ENCODE results near the gene LYRM9. TPM values are rescaled to one million over a fixed set of nuclear protein-coding genes. Genes with fewer than 3 reads are reported as not detected.

The LYRM9 gene
- polyA plus RNA-seq, 1 of the 3 experiments (the other 2 are of a cell fraction), result 4.6 TPM

- Histone ChIP-seq H4K20me1 (ENCODE audit: insufficient read depth) (no peaks in the 10 kb centered on the region), H2AFZ (ENCODE audit: low read depth) (no peak overlapping the region), H3K79me2 (ENCODE audit: insufficient read depth) (no peaks in the 10 kb centered on the region), H3K4me3 (ENCODE audit: low read depth in 2 of 2, low read length in 1 of 2) (no peak overlapping the region), H3K9me3 (no peaks in the 10 kb centered on the region), H3K27ac (ENCODE audit: low read depth in 2 of 2, low read length in 1 of 2) (no peak overlapping the region), H3K9me2 (no peaks in the 10 kb centered on the region), H3K4me1 (ENCODE audit: control insufficient read depth in 1 of 2, insufficient read depth in 2 of 2, low read depth in 1 of 2, low read length in 1 of 2) (peaks cover 0 to 5% of the 10 kb centered on the region in 2 experiments; a peak in 2 of 4 replicates), H3K4me2 (no peak overlapping the region), H3K36me3 (replicated peaks in 1 of 2; ENCODE audit: control insufficient read depth in 1 of 2, insufficient read depth in 2 of 2, low read length in 1 of 2) (no peaks in the 10 kb centered on the region), H3K9ac (no peak overlapping the region), H3F3A (replicated peaks; ENCODE audit: insufficient read depth) (no peaks in the 10 kb centered on the region), H3K27me3 (ENCODE audit: insufficient read depth) (no peaks in the 10 kb centered on the region)
- CTCF ChIA-PET, result interaction anchor here (0.8 to 7.2 kb wide), 6 partner anchors 8 to 362 kb away, joined by 3 to 89 read pairs (median 6); no protein-coding TSS in a partner anchor
- WGBS (ENCODE audit: low lambda C conversion rate), result 84% methylated on average over 3 of the region's 4 CpGs
- no peak for TF ChIP-seq NRF1 (IDR thresholded peaks at IDR 0.05; ENCODE audit: low read depth, low read length)
- no peak for TF ChIP-seq CHD2 (IDR thresholded peaks at IDR 0.05; ENCODE audit: low read length, partially characterized antibody)
- TF ChIP-seq FOXM1 (IDR thresholded peaks at IDR 0.05; ENCODE audit: low read depth), result no peak
- TF ChIP-seq RCOR1 (IDR thresholded peaks at IDR 0.05; ENCODE audit: low read length), result no peak
- TF ChIP-seq PBX3 (IDR thresholded peaks at IDR 0.05), result no peak
- no peak for TF ChIP-seq GATA2 (CRISPR knock-in tag; IDR thresholded peaks at IDR 0.05)
- TF ChIP-seq GABPA (IDR thresholded peaks at IDR 0.05; ENCODE audit: low read depth), result no peak
- no peak for TF ChIP-seq YY1 (IDR thresholded peaks at IDR 0.05; ENCODE audit: low read depth)
- no peak for TF ChIP-seq CTCF (IDR thresholded peaks at IDR 0.05)
- no peak for DNase-seq
- POLR2A ChIA-PET, result no interaction called here
These were observed 3.4 kb downstream of the LYRM9 start for GRCh38 chr17:27889711-27890251.

- POLR2A ChIA-PET, result no interaction called here
- H2AFZ ChIP-seq (ENCODE audit: low read depth), result no peak overlapping the region
These were observed 4.2 kb downstream of the LYRM9 start for GRCh38 chr17:27888945-27889344.

More at GRCh38 chr17:27888945-27889344, 4.2 kb downstream of the LYRM9 start:
- DNase-seq, result no peak
- 72% methylated on average over 7 of the region's 7 CpGs for WGBS (ENCODE audit: low lambda C conversion rate)
- TF ChIP-seq REST (IDR thresholded peaks at IDR 0.05; ENCODE audit: low read depth, low read length), result no peak
- Histone ChIP-seq H3K27me3 (ENCODE audit: insufficient read depth) (no peaks in the 10 kb centered on the region), H3K4me2 (no peak overlapping the region), H3K9me2 (no peaks in the 10 kb centered on the region), H3K9ac (no peak overlapping the region), H3F3A (replicated peaks; ENCODE audit: insufficient read depth) (no peaks in the 10 kb centered on the region), H3K36me3 (replicated peaks in 1 of 2; ENCODE audit: control insufficient read depth in 1 of 2, insufficient read depth in 2 of 2, low read length in 1 of 2) (no peaks in the 10 kb centered on the region), H4K20me1 (ENCODE audit: insufficient read depth) (no peaks in the 10 kb centered on the region), H3K4me3 (ENCODE audit: low read depth in 2 of 2, low read length in 1 of 2) (no peak overlapping the region), H3K27ac (ENCODE audit: low read depth in 2 of 2, low read length in 1 of 2) (no peak overlapping the region), H3K9me3 (no peaks in the 10 kb centered on the region), H3K4me1 (ENCODE audit: control insufficient read depth in 1 of 2, insufficient read depth in 2 of 2, low read depth in 1 of 2, low read length in 1 of 2) (peaks cover 0 to 5% of the 10 kb centered on the region in 2 experiments; a peak in 2 of 4 replicates), H3K79me2 (ENCODE audit: insufficient read depth) (no peaks in the 10 kb centered on the region)
- CTCF ChIA-PET, result interaction anchor here (1.1 to 12.4 kb wide), 5 partner anchors 7 to 363 kb away, joined by 3 to 289 read pairs (median 10); no protein-coding TSS in a partner anchor

All from SK-N-SH (cell line).